ENCODE results near the gene C10orf105.

The C10orf105 gene

DNA sequence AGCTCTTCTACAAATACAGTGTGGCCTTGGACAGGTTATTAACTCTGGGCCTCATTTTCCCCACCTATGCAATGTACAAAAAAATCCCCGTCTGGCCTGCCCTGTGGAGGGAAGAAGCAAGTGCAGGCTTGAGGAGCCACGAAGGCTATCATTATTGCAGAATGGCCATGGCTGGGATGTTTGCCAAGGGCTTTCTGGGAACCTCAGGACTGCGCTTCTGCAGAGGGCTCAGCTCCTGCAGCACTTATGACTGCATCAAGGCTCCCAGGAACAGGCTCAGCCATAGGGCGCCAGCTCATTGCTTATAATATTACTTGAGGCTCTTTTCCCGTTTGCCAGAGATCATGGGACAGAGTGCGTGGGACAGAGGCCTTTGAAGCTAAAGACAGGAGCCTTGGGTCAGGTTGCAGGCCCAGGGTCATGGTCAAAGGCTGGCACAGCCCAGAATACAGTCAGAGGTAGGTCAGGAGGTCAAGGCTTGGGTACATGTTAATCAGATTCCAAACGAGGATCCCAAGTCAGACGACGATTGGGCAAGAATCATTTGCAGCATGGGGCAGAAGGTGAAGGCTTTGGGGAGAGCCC, 20.6 kb upstream of the C10orf105 start:
- TF ChIP-seq TAF1 (IDR thresholded peaks at IDR 0.05; ENCODE audit: borderline replicate concordance, insufficient read depth, low read length) (no peak), FOXP2 (optimal IDR thresholded peaks at IDR 0.05; ENCODE audit: borderline replicate concordance, extremely low read depth, extremely low read length, insufficient read depth) (no peak), SIN3A (IDR thresholded peaks at IDR 0.05; ENCODE audit: borderline replicate concordance, insufficient read depth, low read length) (no peak), POLR2AphosphoS5 (IDR thresholded peaks at IDR 0.05; ENCODE audit: low read depth, low read length) (no peak)
- TF ChIP-seq, protein P1, sequence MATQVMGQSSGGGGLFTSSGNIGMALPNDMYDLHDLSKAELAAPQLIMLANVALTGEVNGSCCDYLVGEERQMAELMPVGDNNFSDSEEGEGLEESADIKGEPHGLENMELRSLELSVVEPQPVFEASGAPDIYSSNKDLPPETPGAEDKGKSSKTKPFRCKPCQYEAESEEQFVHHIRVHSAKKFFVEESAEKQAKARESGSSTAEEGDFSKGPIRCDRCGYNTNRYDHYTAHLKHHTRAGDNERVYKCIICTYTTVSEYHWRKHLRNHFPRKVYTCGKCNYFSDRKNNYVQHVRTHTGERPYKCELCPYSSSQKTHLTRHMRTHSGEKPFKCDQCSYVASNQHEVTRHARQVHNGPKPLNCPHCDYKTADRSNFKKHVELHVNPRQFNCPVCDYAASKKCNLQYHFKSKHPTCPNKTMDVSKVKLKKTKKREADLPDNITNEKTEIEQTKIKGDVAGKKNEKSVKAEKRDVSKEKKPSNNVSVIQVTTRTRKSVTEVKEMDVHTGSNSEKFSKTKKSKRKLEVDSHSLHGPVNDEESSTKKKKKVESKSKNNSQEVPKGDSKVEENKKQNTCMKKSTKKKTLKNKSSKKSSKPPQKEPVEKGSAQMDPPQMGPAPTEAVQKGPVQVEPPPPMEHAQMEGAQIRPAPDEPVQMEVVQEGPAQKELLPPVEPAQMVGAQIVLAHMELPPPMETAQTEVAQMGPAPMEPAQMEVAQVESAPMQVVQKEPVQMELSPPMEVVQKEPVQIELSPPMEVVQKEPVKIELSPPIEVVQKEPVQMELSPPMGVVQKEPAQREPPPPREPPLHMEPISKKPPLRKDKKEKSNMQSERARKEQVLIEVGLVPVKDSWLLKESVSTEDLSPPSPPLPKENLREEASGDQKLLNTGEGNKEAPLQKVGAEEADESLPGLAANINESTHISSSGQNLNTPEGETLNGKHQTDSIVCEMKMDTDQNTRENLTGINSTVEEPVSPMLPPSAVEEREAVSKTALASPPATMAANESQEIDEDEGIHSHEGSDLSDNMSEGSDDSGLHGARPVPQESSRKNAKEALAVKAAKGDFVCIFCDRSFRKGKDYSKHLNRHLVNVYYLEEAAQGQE (IDR thresholded peaks at IDR 0.05; ENCODE audit: insufficient read depth in 1 of 2, low read depth in 2 of 2, low read length in 2 of 2): no peak

DNA sequence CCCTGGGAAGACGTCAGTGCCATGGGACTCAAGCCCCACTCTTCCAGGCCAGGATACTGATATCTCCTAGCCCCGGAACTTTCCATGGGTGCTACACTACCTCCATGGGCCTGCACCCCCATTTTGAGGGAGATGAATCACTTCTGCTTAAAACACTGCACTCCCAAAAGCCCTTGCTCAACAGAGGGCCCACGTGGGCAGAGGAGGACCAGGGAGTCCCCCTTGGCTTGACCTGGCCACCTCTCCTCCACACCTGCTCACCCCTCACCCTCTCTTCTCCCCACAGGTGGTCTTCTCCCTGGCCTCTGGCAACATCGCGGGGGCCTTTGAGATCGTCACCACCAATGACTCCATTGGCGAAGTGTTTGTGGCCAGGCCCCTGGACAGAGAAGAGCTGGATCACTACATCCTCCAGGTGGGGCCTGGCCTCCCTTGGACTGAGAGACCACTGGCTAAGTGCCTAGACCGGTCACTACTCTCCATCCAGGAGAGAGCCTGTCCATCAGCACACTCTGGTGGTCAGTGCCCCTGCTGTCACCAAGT, 19.9 kb upstream of the C10orf105 start:
- TF ChIP-seq FOXP2 (optimal IDR thresholded peaks at IDR 0.05; ENCODE audit: borderline replicate concordance, extremely low read depth, extremely low read length, insufficient read depth): no peak
- no peak for TF ChIP-seq TAF1 (IDR thresholded peaks at IDR 0.05; ENCODE audit: borderline replicate concordance, insufficient read depth, low read length)
- no peak for TF ChIP-seq SIN3A (IDR thresholded peaks at IDR 0.05; ENCODE audit: borderline replicate concordance, insufficient read depth, low read length)
- TF ChIP-seq, protein P1 (IDR thresholded peaks at IDR 0.05; ENCODE audit: insufficient read depth in 1 of 2, low read depth in 2 of 2, low read length in 2 of 2): no peak
- no peak for TF ChIP-seq POLR2AphosphoS5 (IDR thresholded peaks at IDR 0.05; ENCODE audit: low read depth, low read length)

DNA sequence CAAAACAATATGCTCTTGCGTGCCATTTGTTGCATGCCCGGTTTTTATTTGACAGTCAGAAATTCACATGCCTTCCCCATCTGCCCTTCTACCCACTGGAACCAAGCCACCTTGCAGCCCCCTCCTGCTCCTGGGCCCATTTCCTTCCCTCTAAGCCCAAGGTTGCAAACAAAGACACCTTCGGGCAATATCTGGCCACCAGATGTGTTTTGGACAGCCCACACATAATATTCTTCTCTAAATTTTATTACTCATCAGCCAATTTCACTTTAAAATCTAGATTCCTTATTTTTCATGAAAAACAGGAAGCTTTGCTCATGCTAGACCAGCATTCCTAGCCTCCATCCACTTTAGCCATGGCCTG, 18.2 kb upstream of the C10orf105 start:
- no peak for TF ChIP-seq POLR2AphosphoS5 (IDR thresholded peaks at IDR 0.05; ENCODE audit: low read depth, low read length)
- TF ChIP-seq FOXP2 (optimal IDR thresholded peaks at IDR 0.05; ENCODE audit: borderline replicate concordance, extremely low read depth, extremely low read length, insufficient read depth): no peak
- TF ChIP-seq, protein P1 (IDR thresholded peaks at IDR 0.05; ENCODE audit: insufficient read depth in 1 of 2, low read depth in 2 of 2, low read length in 2 of 2): no peak
- no peak for TF ChIP-seq SIN3A (IDR thresholded peaks at IDR 0.05; ENCODE audit: borderline replicate concordance, insufficient read depth, low read length)
- TF ChIP-seq TAF1 (IDR thresholded peaks at IDR 0.05; ENCODE audit: borderline replicate concordance, insufficient read depth, low read length): no peak

DNA sequence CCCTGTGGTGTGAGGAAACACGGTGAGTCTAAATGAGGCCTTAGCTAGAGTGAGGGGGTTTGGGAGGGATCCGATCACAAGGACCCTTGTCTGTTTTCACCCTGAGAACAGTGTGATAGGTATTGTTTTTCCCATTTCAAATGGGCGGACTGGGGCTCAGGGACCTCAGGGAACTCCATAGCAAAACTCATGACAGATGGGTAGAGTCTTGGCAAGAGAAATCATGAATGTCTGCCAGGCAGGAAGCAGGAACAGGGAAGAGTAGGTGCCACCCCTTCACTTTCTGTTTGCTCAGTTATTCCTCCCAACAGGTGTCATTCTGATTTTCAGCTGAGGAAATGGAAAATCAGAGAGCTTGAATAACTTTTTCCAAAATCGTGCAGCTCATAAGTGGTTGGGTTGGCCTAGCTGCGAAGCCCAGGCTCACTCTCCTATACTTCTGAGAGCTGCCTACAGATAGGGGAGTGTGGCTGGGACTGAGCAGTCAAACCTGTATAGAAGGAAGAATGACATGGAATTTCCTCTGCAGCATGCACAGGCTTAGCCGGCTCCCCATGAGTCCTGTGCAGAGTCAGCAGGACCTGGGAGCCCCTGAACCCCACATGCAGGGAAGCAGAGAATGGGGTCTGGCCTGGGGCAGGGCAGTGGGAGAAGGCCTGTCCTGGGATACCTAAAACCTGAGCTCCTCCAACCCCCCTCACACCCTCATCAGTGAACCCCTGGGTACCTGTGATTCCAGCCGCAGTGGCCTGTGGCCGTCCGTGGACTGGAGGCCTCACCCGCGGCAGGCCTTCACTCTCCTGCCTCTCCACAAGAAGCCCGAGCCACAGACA, 17.6 kb upstream of the C10orf105 start:
- TF ChIP-seq POLR2AphosphoS5 (IDR thresholded peaks at IDR 0.05; ENCODE audit: low read depth, low read length): no peak
- TF ChIP-seq SIN3A (IDR thresholded peaks at IDR 0.05; ENCODE audit: borderline replicate concordance, insufficient read depth, low read length): no peak
- TF ChIP-seq, protein P1 (IDR thresholded peaks at IDR 0.05; ENCODE audit: insufficient read depth in 1 of 2, low read depth in 2 of 2, low read length in 2 of 2): no peak
- no peak for TF ChIP-seq TAF1 (IDR thresholded peaks at IDR 0.05; ENCODE audit: borderline replicate concordance, insufficient read depth, low read length)
- TF ChIP-seq FOXP2 (optimal IDR thresholded peaks at IDR 0.05; ENCODE audit: borderline replicate concordance, extremely low read depth, extremely low read length, insufficient read depth): no peak
